ENCODE results near the gene ZNF768. TPM values are rescaled to one million over a fixed set of nuclear protein-coding genes. Genes with fewer than 3 reads are reported as not detected.

The ZNF768 gene
- 10 to 100 TPM; 23.2 to 53.0 (median 30.4) TPM for total RNA-seq
- polyA plus RNA-seq, result 100 to 1,000 TPM in 1 of 3 donors, 10 to 100 TPM in 1, 1 to 10 TPM in 1; 8.7 to 103 (median 55.6) TPM
- long read RNA-seq, donor 1, transcript ZNF768-201 (2 exons, 2,315 nt), result major isoform, 11 of 11 reads
- long read RNA-seq, donor 1, partial matches to known transcripts, result 0 of 11 reads
- long read RNA-seq, donor 1, other reads (novel, unspliced or antisense), result 0 of 11 reads
- long read RNA-seq, donor 2, transcript ZNF768-201 (2 exons, 2,315 nt), result major isoform, 6 of 6 reads
- long read RNA-seq, donor 2, partial matches to known transcripts, result 0 of 6 reads
- long read RNA-seq, donor 2, other reads (novel, unspliced or antisense), result 0 of 6 reads
- long read RNA-seq, donor 3, partial matches to known transcripts, result 0 of 3 reads
- long read RNA-seq, donor 3, other reads (novel, unspliced or antisense), result 0 of 3 reads
- long read RNA-seq, donor 4, result 0 reads
- long read RNA-seq, donor 5, transcript ZNF768-201 (2 exons, 2,315 nt), result major isoform, 5 of 9 reads
- long read RNA-seq, donor 5, partial matches to known transcripts, result 0 of 9 reads
- long read RNA-seq, donor 5, other reads (novel, unspliced or antisense), result 4 of 9 reads
- long read RNA-seq, donor 6, partial matches to known transcripts, result 0 of 1 reads
- long read RNA-seq, donor 6, other reads (novel, unspliced or antisense), result 0 of 1 reads
- long read RNA-seq, donor 7, transcript ZNF768-201 (2 exons, 2,315 nt), result major isoform, 5 of 5 reads
- long read RNA-seq, donor 7, partial matches to known transcripts, result 0 of 5 reads
- long read RNA-seq, donor 7, other reads (novel, unspliced or antisense), result 0 of 5 reads
- long read RNA-seq, donor 8, transcript ZNF768-201 (2 exons, 2,315 nt), result major isoform, 13 of 13 reads
- long read RNA-seq, donor 8, partial matches to known transcripts, result 0 of 13 reads
- long read RNA-seq, donor 8, other reads (novel, unspliced or antisense), result 0 of 13 reads
- long read RNA-seq, donor 9, partial matches to known transcripts, result 0 of 4 reads
- long read RNA-seq, donor 9, other reads (novel, unspliced or antisense), result 0 of 4 reads
- long read RNA-seq, donor 10, partial matches to known transcripts, result 0 of 3 reads
- long read RNA-seq, donor 10, other reads (novel, unspliced or antisense), result 0 of 3 reads

- DNase-seq, result peak in 6 of 7 donors; percentile 45 to 70 (median 56)
- Histone ChIP-seq H3K9me3 (replicated peaks in 1 of 3) (no peaks in the 10 kb centered on the region), H3K4me3 (peak within 1 kb of the TSS in 3 of 4 donors; percentile 35 to 86 (median 51)), H3K36me3 (replicated peaks in 1 of 2) (no peaks in the 10 kb centered on the region), H3K4me1 (replicated peaks in 1 of 2) (peaks cover 7 to 13% of the 10 kb centered on the region in 2 donors), H3K27me3 (no peaks in the 10 kb centered on the region), H3K27ac (peak within 1 kb of the TSS; percentile 94 to 98 (median 95))
- WGBS, 4 donors, result 1 to 5% (median 1%) methylated on average over 4 to 70 of the region's 73 CpGs; no CpG with 5 or more reads in 1 of the 4 donors
- TF ChIP-seq POLR2A (IDR thresholded peaks at IDR 0.05) (peak in 1 of 2 donors; percentile 55), CTCF (IDR thresholded peaks at IDR 0.05) (no peak)
- intact Hi-C loops (cut with DNase I), result loop anchor here (5.0 to 10.0 kb wide), 2 partner anchors 79 to 81 kb away; partner anchors contain the start of gene SEPHS2 (in 2 of the 2)
These were observed at the start of gene ZNF768 for GRCh38 chr16:30526137-30526822. Gene ZNF768 (minus strand): TSS chr16:30526566. CDS start chr16:30526413, 153 bp downstream.

- DNase-seq, result no peak
- Histone ChIP-seq H3K4me3 (no peak overlapping the region), H3K9me3 (replicated peaks in 1 of 3) (no peaks in the 10 kb centered on the region), H3K27me3 (no peaks in the 10 kb centered on the region), H3K4me1 (replicated peaks in 1 of 2) (peaks cover 10 to 25% of the 10 kb centered on the region in 2 donors), H3K36me3 (replicated peaks in 1 of 2) (peaks cover 0 to 8% of the 10 kb centered on the region in 2 donors), H3K27ac (no peak overlapping the region)
- intact Hi-C loops (cut with DNase I), result no loop called here
- TF ChIP-seq POLR2A (IDR thresholded peaks at IDR 0.05) (no peak), CTCF (IDR thresholded peaks at IDR 0.05) (no peak)
- WGBS, 4 donors, result 81 to 87% (median 83%) methylated on average over 1 of the region's 1 CpG
These were observed 48.3 kb upstream of the ZNF768 start for GRCh38 chr16:30574678-30575077.

- H3K36me3 ChIP-seq (replicated peaks in 1 of 2), result no peaks in the 10 kb centered on the region
- no peaks in the 10 kb centered on the region for H3K9me3 ChIP-seq (replicated peaks in 1 of 3)
- no peaks in the 10 kb centered on the region for H3K27me3 ChIP-seq
- 0 to 1% (median 0%) methylated on average over 13 to 67 of the region's 67 CpGs for WGBS, 4 donors
- DNase-seq, result peak; percentile 94 to 99 (median 97)
- H3K27ac ChIP-seq, result peak within 1 kb of the TSS; percentile 61 to 96 (median 87)
- peak within 1 kb of the TSS; percentile 1 to 88 (median 58) for H3K4me3 ChIP-seq
- H3K4me1 ChIP-seq (replicated peaks in 1 of 2), result peaks cover 10 to 35% of the 10 kb centered on the region in 2 donors
- intact Hi-C loops (cut with DNase I), result no loop called here
- TF ChIP-seq CTCF (IDR thresholded peaks at IDR 0.05) (no peak), POLR2A (IDR thresholded peaks at IDR 0.05) (peak; percentile 33 to 63)
These were observed 45.3 kb upstream of the ZNF768 start, which contains the start of gene ZNF688 for GRCh38 chr16:30571445-30572322. Gene ZNF688 (minus strand): TSS chr16:30571714. CDS start chr16:30571629, 85 bp downstream.

Measured in adrenal gland (tissue), 19 donors.